CD14-positive monocyte (primary cell): ENCODE measurements around the gene TBC1D20. TPM values are rescaled to one million over a fixed set of nuclear protein-coding genes. Genes with fewer than 3 reads are reported as not detected.
A peak's percentile ranks its signal among the peaks of the same experiment; 100 is the strongest.

Source experiments
- DNase-seq, 3 donors: peaks; one replicate each; pipeline ENCODE4 v3.0.0-alpha.2; 2011 to 2022
- H2AFZ ChIP-seq: 2 replicates; pipeline ENCODE4 v1.6.0; 2012; ENCODE audit warnings: mild to moderate bottlenecking, low read depth, low read length, inconsistent platforms; ENCODE audit not compliant: insufficient read depth, poor library complexity, severe bottlenecking
- H3K27ac ChIP-seq, 2 donors: 1 replicate in 1 of 2; 2 replicates in 1 of 2; pipeline ENCODE4 v1.5.1; 2012 to 2013; ENCODE audit warnings: low read length in 2 of 2, control low read depth in 1 of 2, inconsistent platforms in 1 of 2, low read depth in 1 of 2, mild to moderate bottlenecking in 1 of 2
- H3K27me3 ChIP-seq, 2 donors: one replicate each; pipeline versions ENCODE4 v1.6.0 to v1.6.1; 2011 to 2013; ENCODE audit warnings: low read length in 2 of 2; ENCODE audit not compliant: control insufficient read depth in 2 of 2, insufficient read depth in 2 of 2
- H3K36me3 ChIP-seq, 2 donors: replicated peaks in 1 of 2; 1 replicate in 1 of 2; 2 replicates in 1 of 2; pipeline versions ENCODE4 v1.5.1 to v1.6.1; 2012 to 2013; ENCODE audit warnings: low read length in 2 of 2, control low read depth in 1 of 2, inconsistent platforms in 1 of 2, mild to moderate bottlenecking in 1 of 2; ENCODE audit not compliant: insufficient read depth in 2 of 2, control insufficient read depth in 1 of 2
- H3K4me1 ChIP-seq, 2 donors: 1 replicate in 1 of 2; 2 replicates in 1 of 2; pipeline versions ENCODE4 v1.5.1 to v1.6.1; 2012 to 2013; ENCODE audit warnings: low read length in 2 of 2, control low read depth in 1 of 2, inconsistent platforms in 1 of 2, mild to moderate bottlenecking in 1 of 2, moderate library complexity in 1 of 2; ENCODE audit not compliant: insufficient read depth in 2 of 2, control insufficient read depth in 1 of 2
- H3K4me2 ChIP-seq: replicated peaks from 2 replicates; pipeline ENCODE3; 2012; ENCODE audit warnings: low read length, moderate library complexity, mild to moderate bottlenecking; ENCODE audit not compliant: poor library complexity, severe bottlenecking; ENCODE audit errors: extremely low read depth
- H3K4me3 ChIP-seq, 3 experiments: fragments of 200-600 bp in 1 of 3; sonication (generic) in 1 of 3; replicated peaks in 1 of 3; 1 replicate in 2 of 3; 2 replicates in 1 of 3; pipeline ENCODE4 v1.5.1; 2011 to 2013; ENCODE audit warnings: low read length in 3 of 3, mild to moderate bottlenecking in 3 of 3, control low read depth in 2 of 3, low read depth in 2 of 3, inconsistent platforms in 1 of 3, moderate library complexity in 1 of 3
- H3K79me2 ChIP-seq: 2 replicates; pipeline ENCODE4 v1.6.0; 2012; ENCODE audit warnings: mild to moderate bottlenecking, control low read depth, inconsistent platforms, low read length, moderate library complexity; ENCODE audit not compliant: insufficient read depth
- H3K9ac ChIP-seq: 2 replicates; pipeline ENCODE4 v1.6.0; 2017; ENCODE audit warnings: low read length, mild to moderate bottlenecking; ENCODE audit not compliant: insufficient read depth, poor library complexity, severe bottlenecking
- H3K9me3 ChIP-seq, 2 donors: replicated peaks in 1 of 2; 1 replicate in 1 of 2; 2 replicates in 1 of 2; pipeline versions ENCODE4 v1.5.1 to v1.6.1; 2012 to 2013; ENCODE audit warnings: low read length in 2 of 2, control low read depth in 1 of 2; ENCODE audit not compliant: control insufficient read depth in 1 of 2, insufficient read depth in 1 of 2
- H4K20me1 ChIP-seq: 2 replicates; pipeline ENCODE4 v1.6.0; 2012; ENCODE audit warnings: mild to moderate bottlenecking, low read length, control low read depth, moderate library complexity; ENCODE audit not compliant: insufficient read depth
- H3K27ac Mint-ChIP-seq, 7 donors: one replicate each; pipeline ENCODE4 v1.8.0; 2020; ENCODE audit warnings: mild to moderate bottlenecking in 7 of 7, mixed read lengths in 7 of 7, moderate library complexity in 6 of 7, inconsistent platforms in 2 of 7
- H3K27me3 Mint-ChIP-seq, 3 donors: one replicate each; pipeline ENCODE4 v1.8.0; 2021 to 2022; ENCODE audit warnings: low read depth in 3 of 3, mild to moderate bottlenecking in 3 of 3, mixed read lengths in 3 of 3, moderate library complexity in 3 of 3, inconsistent platforms in 1 of 3
- H3K36me3 Mint-ChIP-seq, 2 donors: one replicate each; pipeline ENCODE4 v1.8.0; 2020; ENCODE audit warnings: mixed read lengths in 2 of 2, inconsistent platforms in 1 of 2, mild to moderate bottlenecking in 1 of 2
- H3K4me1 Mint-ChIP-seq: one replicate; pipeline ENCODE4 v1.8.0; 2020; ENCODE audit warnings: mild to moderate bottlenecking, mixed read lengths
- H3K4me3 Mint-ChIP-seq, 2 donors: one replicate each; pipeline ENCODE4 v1.8.0; 2020; ENCODE audit warnings: mild to moderate bottlenecking in 2 of 2, mixed read lengths in 2 of 2, moderate library complexity in 1 of 2
- H3K9me3 Mint-ChIP-seq, 7 donors: one replicate each; pipeline ENCODE4 v1.8.0; 2020 to 2022; ENCODE audit warnings: mixed read lengths in 7 of 7, mild to moderate bottlenecking in 6 of 7, moderate library complexity in 6 of 7, inconsistent platforms in 2 of 7
- WGBS: methylation state at CpG from one replicate; pipeline ENCODE4 v1.1.5; 2013; ENCODE audit warnings: missing lambda C conversion rate; ENCODE audit not compliant: insufficient coverage; 5-methylcytosine and 5-hydroxymethylcytosine counted together
- intact Hi-C, 2 donors: fragments of 100-400 bp; cut with micrococcal nuclease; formaldehyde crosslinking; loops; one replicate each; pipeline versions ENCODE4 v1.15.0 to v1.15.1; 2023
- polyA plus RNA-seq, 3 donors: library from polyadenylated mRNA; depleted of rRNA in 1 of 3; unstranded in 2 of 3; stranded (reverse) in 1 of 3; fragments of 300-500 nt in 2 of 3; fragments of >200 nt in 1 of 3; fragmentation: Illumina TruSeq in 2 of 3; gene quantifications; 1 replicate in 2 of 3; 2 replicates in 1 of 3; pipeline ENCODE4 v1.2.3, GENCODE V29; 2012 to 2021
- TF ChIP-seq, protein P1 (sequence below): fragments of 200-600 bp; IDR thresholded peaks from one replicate; pipeline ENCODE4 v1.8.0; 2022; ENCODE audit warnings: antibody characterized with exemption, mild to moderate bottlenecking

TBC1D20 gene
- polyA plus RNA-seq, 3 donors: 10.5 to 24.7 (median 11.3) TPM

DNA sequence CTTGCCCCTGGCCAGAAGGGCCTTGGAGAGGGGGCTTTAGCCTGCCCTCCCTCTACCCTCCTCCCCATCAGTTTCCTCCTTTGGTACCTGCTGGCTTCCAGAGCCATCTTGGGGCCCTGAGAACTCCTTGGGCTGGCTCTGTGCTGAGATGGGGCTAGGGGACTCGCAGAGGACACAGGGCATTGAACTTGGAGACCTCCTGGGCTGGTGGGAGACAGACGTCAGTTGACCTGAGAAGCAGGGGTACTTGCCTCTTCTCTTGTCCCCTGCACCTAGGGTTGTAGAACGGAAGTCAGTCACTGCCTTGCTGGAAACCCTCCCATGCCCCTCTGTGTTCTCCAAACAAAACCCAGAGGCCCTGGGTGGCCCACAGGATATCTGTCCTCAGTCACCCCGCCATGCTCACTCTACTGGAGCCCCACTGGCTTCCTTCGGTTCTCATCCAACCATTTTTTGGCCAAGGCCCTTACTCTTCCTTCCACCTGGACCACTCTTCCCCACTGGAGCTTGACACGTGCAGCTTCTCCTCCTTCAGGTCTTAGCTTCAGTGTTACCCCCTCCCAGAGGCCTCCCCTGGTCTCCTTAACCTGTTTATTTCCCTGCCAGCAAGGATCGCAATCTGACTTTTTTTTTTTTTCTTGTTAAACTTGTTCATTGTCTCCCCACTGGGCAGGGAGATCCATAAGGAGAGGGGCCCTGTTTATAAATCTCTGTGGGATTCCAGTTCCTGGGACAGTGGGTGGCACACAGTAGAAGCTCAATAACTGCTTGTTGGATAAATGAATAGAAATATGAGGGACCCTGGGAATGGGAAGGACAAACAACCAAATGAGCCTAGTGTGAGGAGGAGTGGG lies 53.3 kb downstream of the TBC1D20 start:
- no peak for DNase-seq
- H3K9me3 Mint-ChIP-seq: no peaks in the 10 kb centered on the region
- peaks cover 31% of the 10 kb centered on the region for H3K4me1 Mint-ChIP-seq

More for the DNA sequence above, 53.3 kb downstream of the TBC1D20 start:
- 0% methylated on average over 5 of the region's 7 CpGs for WGBS
- Histone ChIP-seq H3K27ac (peak overlapping the region; percentile 69 to 95), H3K36me3 (peaks cover 9 to 42% of the 10 kb centered on the region in 2 donors), H3K27me3 (no peaks in the 10 kb centered on the region), H3K4me2 (peak overlapping the region; percentile 95), H4K20me1 (peaks cover 38% of the 10 kb centered on the region), H3K4me3 (peak overlapping the region; percentile 67 to 99 (median 69)), H3K4me1 (peaks cover 21 to 26% of the 10 kb centered on the region in 2 donors), H3K9ac (peak overlapping the region; percentile 95), H2AFZ (peak overlapping the region; percentile 88), H3K9me3 (no peaks in the 10 kb centered on the region), H3K79me2 (peaks cover 48% of the 10 kb centered on the region)
- TF ChIP-seq, protein P1, sequence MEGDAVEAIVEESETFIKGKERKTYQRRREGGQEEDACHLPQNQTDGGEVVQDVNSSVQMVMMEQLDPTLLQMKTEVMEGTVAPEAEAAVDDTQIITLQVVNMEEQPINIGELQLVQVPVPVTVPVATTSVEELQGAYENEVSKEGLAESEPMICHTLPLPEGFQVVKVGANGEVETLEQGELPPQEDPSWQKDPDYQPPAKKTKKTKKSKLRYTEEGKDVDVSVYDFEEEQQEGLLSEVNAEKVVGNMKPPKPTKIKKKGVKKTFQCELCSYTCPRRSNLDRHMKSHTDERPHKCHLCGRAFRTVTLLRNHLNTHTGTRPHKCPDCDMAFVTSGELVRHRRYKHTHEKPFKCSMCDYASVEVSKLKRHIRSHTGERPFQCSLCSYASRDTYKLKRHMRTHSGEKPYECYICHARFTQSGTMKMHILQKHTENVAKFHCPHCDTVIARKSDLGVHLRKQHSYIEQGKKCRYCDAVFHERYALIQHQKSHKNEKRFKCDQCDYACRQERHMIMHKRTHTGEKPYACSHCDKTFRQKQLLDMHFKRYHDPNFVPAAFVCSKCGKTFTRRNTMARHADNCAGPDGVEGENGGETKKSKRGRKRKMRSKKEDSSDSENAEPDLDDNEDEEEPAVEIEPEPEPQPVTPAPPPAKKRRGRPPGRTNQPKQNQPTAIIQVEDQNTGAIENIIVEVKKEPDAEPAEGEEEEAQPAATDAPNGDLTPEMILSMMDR: no peak
- Mint-ChIP-seq H3K27ac (peak overlapping the region; percentile 81 to 92 (median 83)), H3K4me3 (peak overlapping the region; percentile 88 to 92), H3K36me3 (peaks cover 35 to 44% of the 10 kb centered on the region in 2 donors), H3K27me3 (peaks cover 1 to 4% (median 3%) of the 10 kb centered on the region in 3 donors)
- intact Hi-C loops: loop anchor here (2.0 to 10.0 kb wide), 4 partner anchors 37 to 54 kb away; partner anchors contain the start of gene TBC1D20 (in 2 of the 2)
